HG03521 (cell line): ENCODE measurements around the gene PITPNC1.
"Not testable (repeated sequence)": the region's sequence is repeated elsewhere in the genome, so short reads cannot be mapped to it uniquely, and the experiment has no call there.

Experiments used
- ATAC-seq: cut with Tn5 transposase; IDR thresholded peaks from one replicate; pipeline ENCODE4 v1.9.1; 2021; ENCODE audit warnings: mild to moderate bottlenecking, moderate library complexity; ENCODE audit not compliant: unreplicated experiment

Gene PITPNC1

GRCh38 chr17:67606896-67607604 is 230.0 kb downstream of the PITPNC1 start:
- no peak for ATAC-seq

- ATAC-seq = no peak
Observed at GRCh38 chr17:67610061-67610460, 233.0 kb downstream of the PITPNC1 start.

- no peak for ATAC-seq
Observed at GRCh38 chr17:67613961-67614360, 236.9 kb downstream of the PITPNC1 start.

GRCh38 chr17:67615011-67615561 is 238.0 kb downstream of the PITPNC1 start:
- no peak for ATAC-seq

GRCh38 chr17:67615736-67616135 is 238.7 kb downstream of the PITPNC1 start:
- ATAC-seq = no peak

GRCh38 chr17:67617304-67617899 is 240.3 kb downstream of the PITPNC1 start:
- no peak for ATAC-seq

DNA sequence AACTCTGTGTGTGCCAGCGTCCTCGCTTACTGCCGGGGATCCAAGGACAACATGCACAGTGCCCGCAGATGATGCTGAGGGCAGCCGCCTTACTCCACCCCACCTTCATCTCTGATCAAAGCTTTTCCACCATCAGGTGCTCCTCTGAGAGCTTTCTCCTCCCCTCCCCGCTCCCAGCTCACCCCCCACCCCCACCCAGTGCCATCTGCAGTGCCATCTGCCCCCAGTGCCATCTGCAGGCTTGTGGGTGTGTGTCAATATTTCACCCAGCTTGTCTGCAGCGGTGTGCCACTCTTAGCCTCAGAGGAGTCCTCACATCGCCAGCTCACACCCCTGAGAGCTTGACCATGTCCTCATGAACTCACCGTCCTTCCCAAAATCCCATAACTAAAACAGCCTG is 242.5 kb downstream of the PITPNC1 start:
- no peak for ATAC-seq

- no peak for ATAC-seq
Observed at GRCh38 chr17:67620088-67620487, 243.0 kb downstream of the PITPNC1 start.

- no peak for ATAC-seq
Observed at GRCh38 chr17:67620636-67621035, 243.6 kb downstream of the PITPNC1 start.

DNA sequence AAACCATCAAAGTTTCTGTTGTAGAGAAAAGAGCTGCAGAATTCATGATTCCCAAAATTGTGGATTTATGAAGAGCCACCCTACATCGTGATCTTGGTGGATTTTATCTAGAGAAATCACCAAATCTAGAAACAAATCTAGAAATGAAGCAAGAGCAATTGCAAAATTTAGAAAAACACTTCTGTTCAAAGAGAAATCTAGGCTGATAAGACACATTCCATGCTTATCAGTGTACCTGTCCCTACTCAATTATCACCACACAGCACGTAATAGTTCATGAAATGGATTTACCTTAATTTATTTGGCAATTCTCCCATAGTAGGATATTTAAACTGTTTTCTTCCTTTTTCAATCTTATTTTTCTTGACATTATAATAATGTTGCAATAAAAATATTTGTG is 246.7 kb downstream of the PITPNC1 start:
- ATAC-seq = no peak

GRCh38 chr17:67624886-67625656 is 248.0 kb downstream of the PITPNC1 start:
- ATAC-seq = no peak

- ATAC-seq = no peak
Observed at GRCh38 chr17:67625971-67626370, 248.9 kb downstream of the PITPNC1 start.

GRCh38 chr17:67628580-67629013 is 251.5 kb downstream of the PITPNC1 start:
- no peak for ATAC-seq

DNA sequence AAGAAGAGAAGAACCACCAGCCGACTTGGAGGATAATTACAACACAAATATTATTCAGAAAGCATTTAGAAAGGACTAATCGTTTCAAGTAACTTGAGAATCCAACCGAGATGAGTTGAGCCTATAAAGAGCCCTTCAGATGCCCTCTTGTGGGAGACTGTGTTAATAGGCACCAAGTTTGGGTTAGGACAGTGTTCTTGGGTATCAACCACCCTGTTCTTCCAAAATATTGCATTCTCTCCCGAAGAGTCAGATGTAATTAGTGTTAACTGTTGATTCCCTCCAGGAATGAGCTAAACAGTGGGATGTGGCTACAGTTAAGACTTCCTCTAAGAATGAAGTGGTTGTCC is 252.9 kb downstream of the PITPNC1 start:
- no peak for ATAC-seq

GRCh38 chr17:67630836-67631235 is 253.8 kb downstream of the PITPNC1 start:
- not testable (repeated sequence) for ATAC-seq

DNA sequence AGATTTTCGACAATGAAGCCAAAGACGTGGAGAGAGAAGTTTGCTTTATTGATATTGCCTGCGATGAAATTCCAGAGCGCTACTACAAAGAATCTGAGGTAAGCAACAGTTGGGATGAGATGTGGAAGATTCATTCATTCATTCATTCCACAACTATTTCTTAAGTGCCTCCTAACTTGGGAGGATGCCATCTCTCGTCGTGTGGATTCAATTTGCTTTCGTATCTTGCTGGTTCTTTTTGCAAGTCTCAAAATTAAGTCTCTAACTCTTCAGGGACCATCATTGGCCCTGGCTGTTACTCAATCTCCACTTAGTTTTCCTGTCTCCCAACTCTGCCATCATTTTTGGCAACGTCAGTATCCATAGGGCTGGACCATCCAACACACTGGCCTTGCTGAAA is 255.1 kb downstream of the PITPNC1 start:
- ATAC-seq = no peak

GRCh38 chr17:67633751-67634211 is 256.7 kb downstream of the PITPNC1 start:
- ATAC-seq = no peak

GRCh38 chr17:67635681-67636080 is 258.6 kb downstream of the PITPNC1 start:
- ATAC-seq = no peak

DNA sequence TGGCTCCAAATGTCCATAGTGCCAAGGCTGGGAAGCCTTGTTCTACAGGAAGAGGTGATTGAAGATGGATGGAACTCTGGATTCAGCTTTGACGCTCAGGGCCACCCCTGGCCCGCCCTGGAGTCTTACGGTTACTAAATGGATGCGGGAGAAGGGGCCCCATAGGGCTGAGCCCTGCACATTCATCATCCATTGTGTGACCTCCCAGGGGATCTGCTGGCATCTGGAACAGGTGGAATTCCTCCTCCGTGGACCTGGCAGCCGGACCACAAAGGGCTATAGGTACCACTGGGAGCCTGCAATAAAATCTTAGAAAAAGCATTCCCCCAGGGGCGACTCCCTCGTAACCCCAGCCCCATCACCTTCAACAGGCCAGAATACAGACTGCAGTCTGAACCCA is 259.2 kb downstream of the PITPNC1 start:
- ATAC-seq = no peak

GRCh38 chr17:67636834-67637520 is 259.9 kb downstream of the PITPNC1 start:
- ATAC-seq = no peak
